Lower lobe of right lung (tissue), 2 donors: Measurements from ENCODE around the gene HOXA11. TPM values are rescaled to one million over a fixed set of nuclear protein-coding genes. Genes with fewer than 3 reads are reported as not detected.
A peak's percentile ranks its signal among the peaks of the same experiment; 100 is the strongest.

Experiments used
- ATAC-seq, 2 donors: fragments of 200-7000 bp; cut with Tn5 transposase; one replicate each; pipeline ENCODE4 v1.9.1; 2020 to 2022; ENCODE audit warnings: mild to moderate bottlenecking in 2 of 2, moderate library complexity in 2 of 2
- DNase-seq: peaks from one replicate; pipeline ENCODE4 v3.0.0-alpha.2; 2020
- H3K27ac ChIP-seq: fragments of 200-600 bp; one replicate; pipeline ENCODE4 v1.8.0; 2022
- H3K27me3 ChIP-seq: fragments of 200-600 bp; one replicate; pipeline ENCODE4 v1.8.0; 2022; ENCODE audit warnings: low read depth
- H3K36me3 ChIP-seq: fragments of 200-600 bp; one replicate; pipeline ENCODE4 v1.8.0; 2022; ENCODE audit warnings: mild to moderate bottlenecking
- H3K4me1 ChIP-seq: fragments of 200-600 bp; one replicate; pipeline ENCODE4 v1.8.0; 2022
- H3K4me3 ChIP-seq: fragments of 200-600 bp; one replicate; pipeline ENCODE4 v1.8.0; 2022; ENCODE audit warnings: mild to moderate bottlenecking
- H3K9me3 ChIP-seq: fragments of 200-600 bp; one replicate; pipeline ENCODE4 v1.8.0; 2022
- CTCF ChIP-seq: fragments of 200-600 bp; IDR thresholded peaks from one replicate; pipeline ENCODE4 v1.8.0; 2022; ENCODE audit warnings: antibody characterized with exemption, mild to moderate bottlenecking
- intact Hi-C: fragments of 100-400 bp; cut with DNase I; formaldehyde crosslinking; loops from one replicate; pipeline ENCODE4 v1.11.0; 2022
- total RNA-seq: library from RNA; stranded (reverse); fragmentation: NEBNext Ultra II Directional; extraction: Animal tissue kit (Norgen Biotek cat#: 25700); gene quantifications from one replicate; pipeline ENCODE4 v1.2.1, GENCODE V29; 2021
- donor health status: DM: no; HTN: yes; CAD: no; lungs with severe emphysema.

The HOXA11 gene
- total RNA-seq, 1 donor from 2014 or later, result not detected

GRCh38 chr7:27173956-27174873, 10.8 kb downstream of the HOXA11 start, which contains the start of gene HOXA10:
Gene HOXA10 (minus strand): TSS chr7:27174320. CDS start chr7:27174306, 14 bp downstream.
- Histone ChIP-seq H3K36me3 (no peaks in the 10 kb centered on the region), H3K4me3 (peak within 1 kb of the TSS; percentile 56), H3K27ac (no peak within 1 kb of the TSS), H3K9me3 (no peaks in the 10 kb centered on the region), H3K4me1 (peaks cover 38% of the 10 kb centered on the region), H3K27me3 (peaks cover 100% of the 10 kb centered on the region)
- TF ChIP-seq CTCF, result no peak
- peak; percentile 43 for DNase-seq
- intact Hi-C loops, result no loop called here
- peak in 1 of 2 donors; percentile 14 for ATAC-seq

DNA sequence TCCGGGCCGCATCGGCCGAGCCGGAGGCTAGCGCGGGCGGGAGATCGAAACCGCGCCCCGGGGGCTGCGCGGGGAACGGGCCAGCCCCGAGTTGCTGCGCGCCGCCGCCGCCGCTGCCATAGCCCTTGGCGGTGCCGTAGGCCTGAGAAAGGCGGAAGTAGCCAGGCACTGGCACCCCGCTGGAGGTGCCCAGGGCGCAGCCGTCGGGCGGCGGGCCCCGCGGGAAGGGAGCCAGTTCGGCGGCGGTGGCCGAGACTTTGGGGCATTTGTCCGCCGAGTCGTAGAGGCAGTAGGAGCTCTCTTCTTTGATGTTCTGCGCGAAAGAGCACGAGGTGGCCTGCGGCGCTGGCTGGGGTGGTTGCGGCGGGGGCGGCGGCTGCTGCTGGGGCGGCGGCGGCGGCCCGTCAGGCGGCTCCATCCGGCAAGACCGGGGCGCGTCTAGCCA, 11.5 kb downstream of the HOXA11 start:
- ATAC-seq, result peak; percentile 71 to 73
- peak overlapping the region; percentile 56 for H3K4me3 ChIP-seq
- H3K9me3 ChIP-seq, result no peaks in the 10 kb centered on the region
- intact Hi-C loops, result no loop called here
- TF ChIP-seq CTCF, result no peak
- peaks cover 100% of the 10 kb centered on the region for H3K27me3 ChIP-seq
- H3K4me1 ChIP-seq, result peaks cover 40% of the 10 kb centered on the region
- no peak overlapping the region for H3K27ac ChIP-seq
- H3K36me3 ChIP-seq, result no peaks in the 10 kb centered on the region
- peak; percentile 48 for DNase-seq

- ATAC-seq (peak; percentile 25 to 42), DNase-seq (peak; percentile 40)
- Histone ChIP-seq H3K9me3 (no peaks in the 10 kb centered on the region), H3K4me1 (peaks cover 40% of the 10 kb centered on the region), H3K36me3 (no peaks in the 10 kb centered on the region), H3K27ac (no peak overlapping the region), H3K27me3 (peaks cover 100% of the 10 kb centered on the region), H3K4me3 (peak overlapping the region; percentile 56)
- intact Hi-C loops, result no loop called here
- no peak for TF ChIP-seq CTCF
Measured at GRCh38 chr7:27172823-27173510, 12.1 kb downstream of the HOXA11 start.

DNA sequence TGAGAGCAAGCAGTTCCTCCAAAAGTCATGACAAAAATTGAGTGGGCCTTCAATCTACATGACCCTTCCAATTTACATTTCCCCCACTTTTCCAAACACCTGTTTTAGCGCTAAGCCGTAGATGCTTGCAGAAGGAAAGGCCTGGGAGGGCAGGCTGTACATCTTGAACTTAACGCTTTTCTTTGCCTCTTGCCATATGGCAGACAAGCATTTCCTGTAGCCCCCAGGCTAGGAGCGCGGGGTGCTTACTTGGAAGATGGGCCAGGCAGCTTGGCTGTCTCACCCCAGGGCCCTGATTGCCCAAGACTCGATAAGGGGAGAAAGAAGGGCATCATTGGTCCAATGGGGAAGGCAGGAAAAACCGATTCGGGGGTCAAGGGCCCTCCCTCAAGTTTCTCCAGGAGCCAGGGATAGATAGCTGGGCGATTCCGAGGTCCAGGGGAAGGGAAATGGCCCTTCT, 12.7 kb downstream of the HOXA11 start:
- Histone ChIP-seq H3K36me3 (no peaks in the 10 kb centered on the region), H3K27me3 (peaks cover 100% of the 10 kb centered on the region), H3K4me3 (peak overlapping the region; percentile 56), H3K27ac (no peak overlapping the region), H3K9me3 (no peaks in the 10 kb centered on the region), H3K4me1 (peaks cover 40% of the 10 kb centered on the region)
- no peak for TF ChIP-seq CTCF
- DNase-seq (no peak), ATAC-seq (no peak)
- intact Hi-C loops, result no loop called here

- no peaks in the 10 kb centered on the region for H3K9me3 ChIP-seq
- H3K4me3 ChIP-seq, result no peak overlapping the region
- H3K36me3 ChIP-seq, result no peaks in the 10 kb centered on the region
- H3K27ac ChIP-seq, result no peak overlapping the region
- H3K27me3 ChIP-seq, result peaks cover 100% of the 10 kb centered on the region
- H3K4me1 ChIP-seq, result peaks cover 40% of the 10 kb centered on the region
- intact Hi-C loops, result no loop called here
- ATAC-seq (no peak), DNase-seq (no peak)
- TF ChIP-seq CTCF, result no peak
Measured at GRCh38 chr7:27171637-27172314, 13.3 kb downstream of the HOXA11 start.
